Endothelial cell of umbilical vein (primary cell): ENCODE data around the gene SLC25A26. TPM values are rescaled to one million over a fixed set of nuclear protein-coding genes. Genes with fewer than 3 reads are reported as not detected.

Experiments used
- BruUV-seq: library from RNA; stranded (reverse); fragments of 400-500 nt; replicated peaks from 2 replicates; lab custom pipeline; 2021; lab: Mats Ljungman, UMichigan
- CTCF ChIA-PET: fragments of 300-600, 350-600 bp; sonication (Branson Sonifier 250); formaldehyde crosslinking; loops from one replicate; lab custom pipeline; 2021; ENCODE audit warnings: antibody characterized with exemption, inconsistent platforms; lab: Charles Lee
- POLR2A ChIA-PET: fragments of 300-600, 350-600 bp; sonication (Branson Sonifier 250); formaldehyde crosslinking; loops from one replicate; lab custom pipeline; 2021; ENCODE audit warnings: antibody characterized with exemption, inconsistent platforms; lab: Charles Lee
- DNase-seq: peaks from one replicate; pipeline ENCODE4 v3.0.0-alpha.2; 2011; ENCODE audit warnings: low read depth, low spot score
- FAIRE-seq: peaks from 2 replicates; lab custom pipeline; 2011; peaks lifted over from hg19 to GRCh38; lab: Jason Lieb, UNC
- H2AFZ ChIP-seq: 2 replicates; pipeline ENCODE4 v1.6.0; 2012; ENCODE audit warnings: low read depth, low read length, control low read depth, inconsistent platforms
- H3K27ac ChIP-seq: 2 replicates; pipeline ENCODE4 v1.5.1; 2011; ENCODE audit warnings: low read depth, mild to moderate bottlenecking, control low read depth, low read length, moderate library complexity; ENCODE audit not compliant: insufficient read depth
- H3K27me3 ChIP-seq, 2 experiments: 2 replicates each; pipeline versions ENCODE4 v1.6.0 to v1.6.1; 2011; ENCODE audit warnings: low read length in 2 of 2, mixed read lengths in 1 of 2; ENCODE audit not compliant: control insufficient read depth in 2 of 2, insufficient read depth in 2 of 2
- H3K36me3 ChIP-seq, 2 experiments: 2 replicates in 1 of 2; 3 replicates in 1 of 2; pipeline ENCODE4 v1.5.1; 2011; ENCODE audit warnings: low read length in 2 of 2, mild to moderate bottlenecking in 1 of 2, moderate library complexity in 1 of 2; ENCODE audit not compliant: control insufficient read depth in 2 of 2, insufficient read depth in 2 of 2; ENCODE audit errors: extremely low read depth in 1 of 2
- H3K4me1 ChIP-seq: 3 replicates; pipeline ENCODE4 v1.5.1; 2011; ENCODE audit warnings: mild to moderate bottlenecking, low read length; ENCODE audit not compliant: control insufficient read depth, insufficient read depth; ENCODE audit errors: extremely low read depth
- H3K4me2 ChIP-seq: 2 replicates; pipeline ENCODE4 v1.6.1; 2011; ENCODE audit warnings: low read length, control low read depth, mixed read lengths; ENCODE audit not compliant: insufficient read depth
- H3K4me3 ChIP-seq, 3 experiments: fragments of 200-600 bp in 1 of 3; sonication (generic), shearing (Covaris generic) in 1 of 3; replicated peaks in 1 of 3; 2 replicates each; pipeline ENCODE4 v1.5.1; 2011 to 2016; ENCODE audit warnings: control low read depth in 3 of 3, low read length in 3 of 3, mild to moderate bottlenecking in 2 of 3, inconsistent platforms in 1 of 3, low read depth in 1 of 3, moderate library complexity in 1 of 3; ENCODE audit not compliant: insufficient read depth in 1 of 3
- H3K79me2 ChIP-seq: 2 replicates; pipeline ENCODE4 v1.6.0; 2012; ENCODE audit warnings: low read length, inconsistent platforms; ENCODE audit not compliant: control insufficient read depth, insufficient read depth
- H3K9ac ChIP-seq: replicated peaks from 2 replicates; pipeline ENCODE3; 2011; ENCODE audit warnings: low read length, control low read depth; ENCODE audit not compliant: insufficient read depth; ENCODE audit errors: extremely low read depth
- H3K9me1 ChIP-seq: replicated peaks from 3 replicates; pipeline ENCODE4 v1.6.0; 2011; ENCODE audit warnings: mild to moderate bottlenecking, low read length; ENCODE audit not compliant: control insufficient read depth, insufficient read depth; ENCODE audit errors: extremely low read depth
- H3K9me3 ChIP-seq: replicated peaks from 2 replicates; pipeline ENCODE4 v1.5.1; 2012; ENCODE audit warnings: low read length, inconsistent platforms; ENCODE audit not compliant: control insufficient read depth, insufficient read depth
- H4K20me1 ChIP-seq: replicated peaks from 2 replicates; pipeline ENCODE3; 2011; ENCODE audit warnings: mild to moderate bottlenecking, low read length; ENCODE audit not compliant: control insufficient read depth, insufficient read depth; ENCODE audit errors: extremely low read depth
- EZH2 ChIP-seq: IDR thresholded peaks from 2 replicates; pipeline ENCODE4 v1.6.1; 2012; ENCODE audit warnings: borderline replicate concordance, low read depth, mild to moderate bottlenecking, moderate library complexity, low read length, inconsistent platforms; ENCODE audit not compliant: severe bottlenecking
- FOS ChIP-seq: IDR thresholded peaks from 2 replicates; pipeline ENCODE4 v1.6.1; 2011; ENCODE audit warnings: mild to moderate bottlenecking, low read length, moderate library complexity, borderline replicate concordance; ENCODE audit not compliant: insufficient read depth
- GATA2 ChIP-seq: IDR thresholded peaks from 2 replicates; pipeline ENCODE4 v1.7.0; 2011; ENCODE audit warnings: low read depth, mild to moderate bottlenecking, moderate library complexity, mixed read lengths, low read length; ENCODE audit not compliant: insufficient read length, insufficient read depth
- JUN ChIP-seq: IDR thresholded peaks from 2 replicates; pipeline ENCODE4 v1.6.1; 2011; ENCODE audit warnings: borderline replicate concordance, low read depth; ENCODE audit not compliant: insufficient read length, insufficient read depth
- MAX ChIP-seq: IDR thresholded peaks from 2 replicates; pipeline ENCODE4 v1.6.1; 2011; ENCODE audit not compliant: insufficient read depth, insufficient read length
- MYC ChIP-seq: IDR thresholded peaks from one replicate; pipeline ENCODE4 v1.6.1; 2011; ENCODE audit warnings: mild to moderate bottlenecking, low read depth, low read length
- POLR2A ChIP-seq: IDR thresholded peaks from 2 replicates; pipeline ENCODE4 v1.6.1; 2012; ENCODE audit warnings: low read depth, mild to moderate bottlenecking, control low read depth, low read length
- POLR2AphosphoS5 ChIP-seq: IDR thresholded peaks from 2 replicates; pipeline ENCODE4 v1.6.1; 2012; ENCODE audit warnings: low read depth, mild to moderate bottlenecking, control low read depth, low read length, moderate library complexity; ENCODE audit not compliant: insufficient read depth
- dilution Hi-C: fragments of 300-500 bp; cut with MboI; formaldehyde crosslinking; loops from one replicate; pipeline ENCODE4 v1.15.0; 2019; ENCODE audit warnings: low sequenced_read_pairs; ENCODE audit not compliant: extremely low pct_ligation_motif_present
- intact Hi-C: fragments of 100-400 bp; cut with micrococcal nuclease; formaldehyde crosslinking; loops from one replicate; pipeline ENCODE4 v1.10.0; 2022
- polyA plus RNA-seq, 4 experiments: library from polyadenylated mRNA; depleted of rRNA in 3 of 4; stranded (reverse) in 3 of 4; unstranded in 1 of 4; fragments of >200 nt; gene quantifications; 2 replicates each; pipeline versions ENCODE4 v1.2.1 to v1.2.3, GENCODE V29; 2011 to 2012; ENCODE audit warnings: missing spikeins in 1 of 4
- total RNA-seq: library from RNA; stranded (reverse); gene quantifications from 2 replicates; pipeline ENCODE4 v1.2.3, GENCODE V29; 2021
- TF ChIP-seq, protein P1 (sequence below), 2 donors: IDR thresholded peaks; 1 replicate in 1 of 2; 2 replicates in 1 of 2; pipeline ENCODE4 v1.5.1; 2011; ENCODE audit warnings: low read length in 2 of 2, mild to moderate bottlenecking in 2 of 2, moderate library complexity in 2 of 2, control low read depth in 1 of 2, inconsistent platforms in 1 of 2, low read depth in 1 of 2; ENCODE audit not compliant: insufficient read depth in 1 of 2; ENCODE audit errors: extremely low read depth in 1 of 2

SLC25A26 gene
- total and polyA plus RNA-seq, 2 donors (not counting 3 experiments of a cell fraction or from before 2014, with no cell fraction given), result 11.8 to 23.5 TPM

DNA sequence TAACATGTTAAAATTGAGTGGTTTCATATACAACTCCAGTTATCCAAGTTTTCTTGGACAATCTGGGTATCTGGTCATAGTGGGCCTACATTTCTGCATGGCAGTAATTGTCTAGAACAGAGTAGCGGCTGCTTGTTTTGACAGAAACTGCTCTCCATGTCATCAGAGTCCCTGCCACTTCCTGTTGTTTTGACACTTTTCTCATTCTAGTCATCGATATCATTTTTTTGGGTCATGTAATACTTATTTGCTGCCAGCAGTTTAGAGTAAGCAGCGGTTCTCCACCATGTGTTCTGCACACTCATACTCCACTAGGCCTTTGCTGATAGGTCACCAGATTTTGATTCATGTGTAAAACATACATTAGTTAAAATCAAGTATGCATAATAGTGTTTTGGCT, 81.5 kb downstream of the SLC25A26 start:
- BruUV-seq, result no TSS peak
- H3K4me1 ChIP-seq, result peaks cover 3% of the 10 kb centered on the region
- no peaks in the 10 kb centered on the region for H3K36me3 ChIP-seq
- ChIA-PET CTCF (interaction anchor here (0.9 kb wide), 1 partner anchor 520 kb away, joined by 3 read pairs; no protein-coding TSS in a partner anchor), POLR2A (no interaction called here)
- H3K27ac ChIP-seq, result no peak overlapping the region
- DNase-seq (no peak), FAIRE-seq (no peak)
- no peak overlapping the region for H3K9ac ChIP-seq
- no peaks in the 10 kb centered on the region for H3K9me3 ChIP-seq
- intact Hi-C loops (no loop called here), dilution Hi-C loops (no loop called here)
- H3K27me3 ChIP-seq, result no peaks in the 10 kb centered on the region
- no peaks in the 10 kb centered on the region for H4K20me1 ChIP-seq
- no peak overlapping the region for H3K4me3 ChIP-seq
- H2AFZ ChIP-seq, result no peak overlapping the region
- H3K79me2 ChIP-seq, result no peaks in the 10 kb centered on the region
- TF ChIP-seq JUN (no peak), MAX (no peak), FOS (no peak), GATA2 (no peak), POLR2A (no peak), EZH2 (no peak), MYC (no peak), POLR2AphosphoS5 (no peak)
- TF ChIP-seq, protein P1, sequence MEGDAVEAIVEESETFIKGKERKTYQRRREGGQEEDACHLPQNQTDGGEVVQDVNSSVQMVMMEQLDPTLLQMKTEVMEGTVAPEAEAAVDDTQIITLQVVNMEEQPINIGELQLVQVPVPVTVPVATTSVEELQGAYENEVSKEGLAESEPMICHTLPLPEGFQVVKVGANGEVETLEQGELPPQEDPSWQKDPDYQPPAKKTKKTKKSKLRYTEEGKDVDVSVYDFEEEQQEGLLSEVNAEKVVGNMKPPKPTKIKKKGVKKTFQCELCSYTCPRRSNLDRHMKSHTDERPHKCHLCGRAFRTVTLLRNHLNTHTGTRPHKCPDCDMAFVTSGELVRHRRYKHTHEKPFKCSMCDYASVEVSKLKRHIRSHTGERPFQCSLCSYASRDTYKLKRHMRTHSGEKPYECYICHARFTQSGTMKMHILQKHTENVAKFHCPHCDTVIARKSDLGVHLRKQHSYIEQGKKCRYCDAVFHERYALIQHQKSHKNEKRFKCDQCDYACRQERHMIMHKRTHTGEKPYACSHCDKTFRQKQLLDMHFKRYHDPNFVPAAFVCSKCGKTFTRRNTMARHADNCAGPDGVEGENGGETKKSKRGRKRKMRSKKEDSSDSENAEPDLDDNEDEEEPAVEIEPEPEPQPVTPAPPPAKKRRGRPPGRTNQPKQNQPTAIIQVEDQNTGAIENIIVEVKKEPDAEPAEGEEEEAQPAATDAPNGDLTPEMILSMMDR (IDR thresholded peaks at IDR 0.05; ENCODE audit: extremely low read depth in 1 of 2, insufficient read depth in 1 of 2, low read depth in 1 of 2, low read length in 2 of 2), result no peak
- H3K9me1 ChIP-seq, result peaks cover under 1% of the 10 kb centered on the region
- no peak overlapping the region for H3K4me2 ChIP-seq
